Stimulated activated CD8-positive, alpha-beta memory T cell treated with anti-CD3 and anti-CD28 coated beads, Interleukin-7, amount 100 ng/mL, for 1 hour (primary cell): ENCODE data around the gene TIRAP.
"Not testable (repeated sequence)": the region's sequence is repeated elsewhere in the genome, so short reads cannot be mapped to it uniquely, and the experiment has no call there.

Experiments used
- DNase-seq, 2 donors: peaks; one replicate each; pipeline ENCODE4 v3.0.0-alpha.2; 2020; ENCODE audit warnings: low read depth in 2 of 2

The TIRAP gene, protein sequence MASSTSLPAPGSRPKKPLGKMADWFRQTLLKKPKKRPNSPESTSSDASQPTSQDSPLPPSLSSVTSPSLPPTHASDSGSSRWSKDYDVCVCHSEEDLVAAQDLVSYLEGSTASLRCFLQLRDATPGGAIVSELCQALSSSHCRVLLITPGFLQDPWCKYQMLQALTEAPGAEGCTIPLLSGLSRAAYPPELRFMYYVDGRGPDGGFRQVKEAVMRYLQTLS

DNA sequence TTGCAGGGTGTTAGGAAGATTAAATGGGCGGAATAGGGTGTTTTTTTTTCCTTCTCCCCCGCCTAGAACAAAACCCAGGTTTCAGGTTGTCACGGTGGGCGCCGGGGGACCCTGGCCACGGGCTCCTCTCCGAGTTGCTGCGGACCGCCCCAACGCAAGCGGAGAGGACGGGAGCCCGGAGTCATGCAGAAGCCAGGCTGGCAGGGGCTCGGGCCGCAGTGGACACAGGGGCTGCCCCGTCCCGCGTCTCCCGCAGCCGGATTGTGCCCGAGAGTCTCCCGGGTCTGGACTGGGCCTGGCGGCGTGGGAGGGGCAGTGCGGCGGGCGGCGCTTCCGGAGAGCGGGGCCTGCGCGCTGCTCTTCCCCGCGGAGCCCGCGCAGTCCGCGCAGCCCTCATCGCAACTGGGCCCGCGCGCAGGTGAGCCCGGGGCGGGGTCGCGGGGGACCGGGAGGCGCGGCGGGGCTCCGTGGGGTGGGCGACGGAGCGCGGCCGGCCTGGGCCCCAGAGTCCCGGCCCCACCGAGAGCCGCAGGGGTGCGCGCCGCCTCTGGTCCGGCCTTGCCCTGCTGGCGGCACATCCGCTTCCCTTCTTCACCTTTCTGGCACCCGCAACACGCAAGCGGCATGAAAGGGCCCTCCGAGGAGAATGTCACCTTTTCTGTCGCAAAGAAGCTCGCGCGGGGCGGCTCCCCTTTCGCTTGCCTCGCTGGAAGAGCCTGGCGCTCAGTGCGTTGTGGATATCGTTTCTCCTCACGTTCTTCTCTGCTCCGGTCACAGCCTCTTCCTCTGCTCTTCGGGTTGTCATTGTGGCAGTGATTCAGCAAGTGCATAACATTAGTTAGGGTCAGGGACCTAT is at the start of gene TIRAP:
TSS of gene TIRAP (plus strand) at position 358 of the 856 bp plus-strand sequence. CDS start 7,802 bp downstream, outside the sequence.
- peak in 1 of 2 donors; percentile 11 for DNase-seq

DNA sequence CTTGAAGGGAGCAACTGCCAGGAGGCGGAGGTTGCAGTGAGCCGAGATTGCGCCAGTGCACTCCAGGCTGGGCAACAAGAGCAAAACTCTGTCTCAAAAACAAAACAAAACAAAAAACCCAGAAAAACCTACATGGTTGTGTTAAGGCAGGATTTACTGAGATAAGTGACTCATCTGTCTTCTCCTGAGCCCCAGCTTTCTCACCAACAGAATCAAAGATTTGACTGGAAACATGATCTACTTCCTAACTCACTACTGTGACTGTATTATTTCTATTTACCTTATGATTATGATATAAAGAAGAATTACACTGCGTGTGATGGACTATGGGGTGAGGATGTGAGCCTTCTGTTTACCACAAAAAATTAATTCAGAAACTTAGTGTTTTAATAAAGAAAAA is 49.5 kb upstream of the TIRAP start:
- DNase-seq, result no peak

DNA sequence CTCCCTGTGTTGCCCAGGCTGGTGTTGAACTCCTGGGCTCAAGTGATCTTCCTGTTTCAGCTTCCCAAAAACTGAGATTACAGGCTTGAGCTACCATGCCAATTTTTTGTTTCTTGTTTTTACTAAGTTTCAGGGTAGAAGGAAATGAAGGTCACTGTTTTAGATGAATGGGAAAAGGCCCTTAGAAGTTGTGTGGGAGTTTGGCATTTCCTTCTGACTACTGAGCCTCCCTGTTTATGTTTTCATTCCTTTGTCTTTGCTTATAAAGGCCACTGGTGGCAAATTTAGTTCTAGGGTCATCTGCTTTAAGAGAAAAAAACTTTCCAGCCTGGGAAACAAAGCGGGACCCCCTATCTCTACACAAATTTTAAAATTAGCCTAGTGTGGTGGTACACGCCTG is 36.3 kb upstream of the TIRAP start:
- no peak for DNase-seq

DNA sequence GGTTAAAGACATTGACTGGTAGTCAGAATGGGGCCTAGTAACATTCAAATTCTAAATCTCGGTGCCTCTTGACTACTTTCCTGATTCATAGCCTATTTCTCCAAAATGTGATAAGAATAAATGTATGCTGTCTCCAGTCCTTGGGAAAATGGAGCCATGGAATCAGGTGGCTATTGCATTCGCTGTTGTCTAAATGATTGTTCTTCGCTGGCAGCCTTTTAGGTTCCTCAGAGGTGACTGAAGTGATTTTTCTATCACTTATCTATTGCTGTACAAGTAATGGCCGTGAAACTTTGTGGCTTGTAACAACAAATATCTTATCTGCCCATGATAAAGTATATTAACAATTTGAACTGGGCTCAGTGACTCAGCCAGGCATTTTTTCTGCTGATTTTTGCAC is 29.6 kb upstream of the TIRAP start:
- DNase-seq, result no peak

DNA sequence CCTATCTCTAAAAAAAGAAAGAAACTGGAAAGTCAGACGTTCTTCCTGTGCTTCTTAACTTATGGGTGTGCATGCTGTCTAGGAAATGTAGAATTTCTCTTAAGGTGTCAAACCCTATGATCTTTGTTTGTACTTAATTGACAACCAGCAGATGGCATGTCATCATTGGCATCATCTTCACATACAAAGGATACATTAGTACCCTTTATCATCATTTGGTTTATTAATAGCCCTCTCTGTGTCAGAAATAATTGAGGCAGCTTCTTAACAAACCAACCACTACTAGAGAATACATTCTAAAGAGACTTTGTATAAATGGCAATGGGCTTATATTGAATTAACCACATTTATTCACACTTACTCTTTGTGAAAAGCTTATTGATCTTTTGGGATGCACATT is 28.1 kb upstream of the TIRAP start:
- DNase-seq, result no peak

DNA sequence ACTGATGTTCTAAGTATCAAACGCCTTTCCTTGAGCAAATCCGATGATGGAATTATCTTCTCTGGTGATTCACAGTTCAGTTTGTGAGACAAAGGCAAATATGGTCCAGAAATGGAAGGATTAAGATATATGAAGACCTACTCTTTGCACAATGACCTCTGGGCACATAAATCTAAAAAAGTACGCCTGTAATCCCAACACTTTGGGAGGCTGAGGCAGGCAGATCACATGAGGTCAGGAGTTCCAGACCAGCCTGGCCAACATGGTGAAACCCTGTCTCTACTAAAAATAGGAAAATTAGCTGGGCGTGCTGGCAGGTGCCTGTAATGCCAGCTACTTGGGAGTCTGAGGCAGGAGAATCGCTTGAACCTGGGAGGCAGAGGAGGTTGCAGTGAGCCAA is 27.4 kb upstream of the TIRAP start:
- DNase-seq, result not testable (repeated sequence)

DNA sequence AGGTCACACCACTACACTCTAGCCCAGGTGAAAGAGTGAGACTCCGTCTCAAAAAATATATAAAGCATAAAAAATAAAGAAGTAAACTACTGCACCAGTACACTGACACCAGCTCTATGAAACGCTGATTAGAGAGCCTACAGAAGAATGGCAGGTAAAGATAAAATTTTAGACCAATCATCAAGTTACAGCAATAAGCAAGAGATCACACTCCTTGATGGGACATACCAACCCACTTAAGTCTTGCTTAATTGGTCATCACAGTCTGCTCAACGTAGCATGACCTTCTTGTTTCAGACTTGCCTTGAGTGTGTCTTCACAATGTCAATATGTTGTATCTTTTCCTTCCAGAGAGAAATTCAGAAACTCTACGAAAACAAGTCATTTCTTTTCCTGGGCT is 26.7 kb upstream of the TIRAP start:
- DNase-seq, result no peak

DNA sequence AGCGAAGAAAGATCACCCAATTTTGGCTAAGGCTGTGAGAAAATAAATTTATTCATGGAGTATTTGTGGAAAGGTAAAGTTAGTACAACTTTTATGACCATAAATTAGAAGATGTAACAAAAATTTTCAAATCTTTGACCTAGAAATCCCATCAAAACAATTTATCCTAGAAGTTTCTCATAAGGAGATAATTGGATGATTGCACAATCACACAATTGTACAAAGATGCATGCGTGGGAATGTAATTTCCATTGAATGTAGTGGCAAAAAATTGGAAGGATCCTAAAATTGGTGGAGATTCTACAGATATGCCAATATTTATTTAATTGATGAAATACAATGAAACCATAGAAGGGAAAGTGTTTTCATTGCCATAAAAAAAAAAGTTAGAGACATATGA is 25.7 kb upstream of the TIRAP start:
- no peak for DNase-seq

DNA sequence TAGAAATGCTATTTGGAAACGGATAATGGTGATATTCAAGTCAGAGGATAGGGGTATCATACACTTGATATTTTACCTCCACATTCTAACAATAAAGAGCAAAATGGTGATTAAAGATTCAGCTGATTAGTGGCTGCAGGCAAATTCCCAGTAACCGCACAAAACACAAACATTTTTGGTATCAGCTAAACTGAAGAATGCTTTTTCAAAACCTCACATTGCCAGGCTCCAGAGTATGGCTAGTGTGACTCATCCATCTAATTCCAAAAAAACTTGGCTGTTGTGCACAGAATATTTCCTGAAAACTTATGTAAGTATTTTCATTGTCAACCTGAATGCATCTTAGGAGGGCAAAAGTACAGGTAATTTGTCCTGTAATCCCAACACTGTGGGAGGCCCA is 25.1 kb upstream of the TIRAP start:
- no peak for DNase-seq

DNA sequence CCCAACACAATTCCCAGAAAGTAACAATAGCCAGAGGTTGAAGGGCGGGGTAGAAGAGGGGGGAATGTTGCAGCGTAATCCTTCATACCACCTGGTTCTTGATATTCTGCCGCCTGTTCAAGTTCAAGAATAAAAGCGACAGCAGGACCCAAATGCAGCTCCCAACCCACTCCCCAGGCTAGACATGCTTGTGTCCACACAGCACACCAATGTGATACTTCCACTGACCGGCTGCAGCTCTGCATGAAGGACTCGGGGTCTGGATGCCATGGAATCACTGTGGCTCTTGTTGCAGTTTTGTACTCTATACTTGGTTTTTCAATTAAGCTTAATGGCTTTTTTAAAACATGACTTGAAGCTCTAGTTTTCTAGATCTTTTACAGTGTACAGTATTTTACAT is 20.7 kb upstream of the TIRAP start:
- no peak for DNase-seq

DNA sequence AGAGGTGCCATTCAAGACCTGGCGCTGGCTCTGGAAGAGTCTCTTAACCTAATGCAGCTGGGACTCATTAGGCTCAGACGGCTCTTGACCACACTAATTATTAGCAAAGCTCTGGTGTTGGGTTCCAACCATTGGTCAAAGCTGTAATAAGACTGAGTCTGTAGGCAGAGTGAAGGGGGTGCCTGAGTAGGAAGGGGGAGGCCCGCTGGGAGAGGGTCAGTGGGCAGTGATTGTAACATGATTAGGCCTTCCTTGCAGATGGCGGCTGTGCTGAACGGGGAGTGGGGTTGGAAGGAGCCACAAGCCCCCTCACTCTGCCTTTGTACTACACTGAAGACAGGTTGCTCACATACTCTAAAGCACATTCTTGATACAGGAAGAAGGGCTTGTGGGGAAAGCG is 19.4 kb upstream of the TIRAP start:
- DNase-seq, result no peak

DNA sequence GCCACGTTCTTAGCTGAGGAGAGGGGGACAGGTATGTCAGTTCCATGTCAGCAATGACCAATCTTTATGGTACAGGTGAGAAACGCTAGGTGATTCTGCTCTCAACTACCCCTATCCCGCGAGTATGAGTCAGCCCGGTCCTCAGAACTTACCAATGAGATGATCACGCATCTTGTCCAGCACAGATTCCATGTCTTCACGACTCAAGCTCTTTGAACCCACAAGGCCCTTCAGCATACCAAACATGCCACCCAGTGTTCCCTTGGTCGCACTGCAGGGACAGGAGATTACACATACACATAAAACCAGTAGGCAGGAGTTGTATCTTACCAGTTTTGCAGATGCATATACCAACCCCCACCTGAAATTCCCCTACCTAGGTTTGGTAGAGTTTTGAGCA is 17.1 kb upstream of the TIRAP start:
- DNase-seq, result no peak

DNA sequence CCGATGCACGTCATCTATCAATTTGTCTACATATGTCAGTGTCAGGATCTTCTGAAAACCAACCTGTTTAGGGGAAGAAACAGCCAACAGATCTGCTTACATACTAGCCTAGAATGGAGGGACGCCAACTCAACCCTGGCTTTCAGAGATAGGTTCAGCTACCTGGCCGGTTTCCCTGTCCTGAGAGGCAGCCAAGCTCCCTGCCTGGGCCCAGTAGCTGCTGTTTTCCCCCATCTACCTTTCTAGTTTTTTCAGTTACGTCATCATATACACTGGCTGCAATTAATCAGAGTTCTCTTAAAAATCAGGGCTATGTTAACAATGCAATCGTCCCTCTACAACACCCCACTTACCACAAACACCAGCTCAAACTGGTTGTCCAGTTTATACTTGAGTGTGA is 15.2 kb upstream of the TIRAP start:
- DNase-seq, result no peak

DNA sequence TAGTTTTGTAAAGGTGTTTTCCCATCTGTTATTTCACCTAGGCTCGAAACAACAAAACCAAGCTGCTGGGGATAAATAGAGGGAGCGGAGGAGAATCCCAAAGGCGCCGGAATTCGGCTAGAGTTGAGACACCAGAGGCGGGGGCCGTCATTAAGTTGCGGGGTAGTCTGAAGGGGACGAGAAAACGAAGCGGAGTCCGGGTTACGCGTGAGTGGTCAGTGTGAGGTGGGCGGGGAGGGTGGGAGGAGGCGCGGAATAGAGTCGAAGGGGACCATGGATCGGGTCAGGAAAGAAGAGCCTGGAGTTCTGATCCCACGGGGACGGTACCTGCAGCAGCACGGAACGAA is 14.6 kb upstream of the TIRAP start:
- no peak for DNase-seq

DNA sequence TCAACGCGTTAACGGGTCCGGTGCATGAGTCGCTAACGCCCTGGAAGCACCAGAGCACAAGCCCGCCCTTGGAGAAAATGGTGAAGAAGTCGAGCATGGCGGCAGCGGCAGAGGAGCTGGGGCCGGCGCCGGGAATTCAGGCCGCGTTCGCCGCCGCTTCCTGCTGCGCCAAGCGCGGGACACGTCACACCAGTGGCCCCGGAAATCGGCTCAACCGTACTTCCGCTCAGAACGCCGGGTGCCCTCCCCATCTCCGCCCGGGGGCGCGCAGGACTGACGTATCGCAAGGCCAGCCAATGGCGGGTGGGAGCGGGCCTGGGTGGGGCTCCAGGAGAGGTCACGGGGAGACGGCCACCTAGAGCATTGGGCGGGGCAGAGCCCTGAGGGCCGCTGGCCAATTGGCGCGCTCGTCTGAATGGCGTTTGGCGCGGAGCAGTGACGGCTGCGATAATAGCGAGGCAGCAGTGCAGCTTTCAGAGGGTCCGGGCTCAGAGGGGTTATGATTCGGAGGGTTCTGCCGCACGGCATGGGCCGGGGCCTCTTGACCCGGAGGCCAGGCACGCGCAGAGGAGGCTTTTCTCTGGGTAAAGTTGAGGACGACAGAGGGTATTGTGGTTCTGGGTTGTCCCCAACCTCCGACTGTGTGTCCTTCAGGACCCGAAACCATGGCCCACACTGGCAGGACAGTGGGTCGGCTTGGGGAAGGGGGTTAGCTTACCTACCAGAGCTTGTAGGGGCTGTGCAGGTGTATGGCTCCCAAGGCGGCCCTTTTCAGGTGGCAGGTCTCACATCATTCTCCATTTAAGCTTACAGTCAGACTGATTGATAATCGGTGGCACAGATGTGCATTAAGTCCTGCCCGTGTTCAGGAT is 13.9 kb upstream of the TIRAP start, which contains the start of the genes FOXRED1 and SRPRA:
TSS of gene FOXRED1 (plus strand) at position 447 of the 872 bp plus-strand sequence. CDS start at position 500, 53 bp downstream.
TSS of gene SRPRA (minus strand) at position 188 of the 872 bp plus-strand sequence. CDS start at position 97, 91 bp downstream.
- peak; percentile 98 to 100 for DNase-seq

DNA sequence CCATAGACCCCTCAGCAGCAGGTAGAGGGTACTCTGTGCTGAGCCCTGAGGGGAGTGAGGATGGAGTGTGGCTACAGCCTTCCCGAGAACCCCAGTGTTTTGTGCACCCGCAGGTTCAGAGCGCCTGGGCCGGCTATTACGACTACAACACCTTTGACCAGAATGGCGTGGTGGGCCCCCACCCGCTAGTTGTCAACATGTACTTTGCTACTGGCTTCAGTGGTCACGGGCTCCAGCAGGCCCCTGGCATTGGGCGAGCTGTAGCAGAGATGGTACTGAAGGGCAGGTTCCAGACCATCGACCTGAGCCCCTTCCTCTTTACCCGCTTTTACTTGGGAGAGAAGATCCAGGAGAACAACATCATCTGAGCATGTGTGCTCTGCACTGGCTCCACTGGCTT is 5.6 kb upstream of the TIRAP start:
- DNase-seq, result no peak

DNA sequence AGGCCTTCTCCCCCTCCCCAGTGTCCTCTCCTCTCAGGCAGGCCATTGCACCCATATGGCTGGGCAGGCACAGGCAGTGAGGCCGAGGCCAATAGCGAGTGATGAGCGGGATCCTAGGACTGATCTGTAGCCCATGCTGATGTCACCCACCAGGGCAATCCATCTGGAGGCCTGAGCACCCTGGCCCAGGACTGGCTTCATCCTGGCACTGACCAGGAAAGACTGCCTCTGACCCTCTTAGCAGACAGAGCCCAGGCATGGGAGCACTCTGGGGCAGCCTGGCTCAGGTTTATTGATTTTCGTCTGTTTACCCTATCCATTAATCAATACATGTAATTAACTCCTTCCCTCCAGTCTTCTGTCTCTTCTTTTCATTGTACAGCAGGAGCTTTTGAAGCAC is 5.1 kb upstream of the TIRAP start:
- no peak for DNase-seq

DNA sequence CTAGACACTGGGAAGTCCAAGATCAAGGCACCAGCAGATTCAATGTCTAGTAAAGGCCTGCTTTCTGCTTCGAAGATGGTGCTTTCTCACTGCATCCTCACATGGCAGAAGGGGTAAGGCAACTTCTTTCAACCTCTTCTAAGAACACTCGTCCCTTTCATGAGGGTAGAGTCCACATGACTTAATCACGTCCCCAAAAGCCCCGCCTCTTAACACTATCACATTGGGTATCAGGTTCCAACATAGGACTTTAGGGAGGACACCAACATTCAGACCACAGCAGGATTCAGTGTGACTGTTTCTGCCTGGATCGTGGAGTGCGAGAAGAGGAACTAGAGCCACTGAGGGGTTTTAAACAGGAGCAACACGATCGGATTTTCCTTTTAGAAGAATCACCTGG is 3.7 kb upstream of the TIRAP start:
- DNase-seq, result no peak

DNA sequence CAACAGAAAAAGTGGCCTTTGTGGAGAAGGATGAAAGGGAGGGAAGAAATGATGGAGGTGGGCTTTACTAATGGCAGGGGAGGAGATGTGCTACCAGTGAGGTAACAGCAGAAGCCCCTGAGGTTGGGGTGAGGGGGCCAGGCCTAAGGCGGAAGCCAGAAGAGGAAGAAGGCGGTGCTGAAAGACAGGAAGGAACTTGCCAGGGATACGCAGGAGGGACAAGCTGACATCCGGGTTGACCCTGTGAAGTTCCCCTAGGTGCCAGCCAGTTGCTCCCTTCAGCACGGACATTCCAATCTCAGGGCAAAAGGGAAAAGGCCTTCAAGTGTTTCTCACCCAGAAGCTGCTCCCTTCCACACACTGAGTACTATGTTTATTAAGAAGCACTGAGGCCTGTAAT is 2.3 kb upstream of the TIRAP start:
- no peak for DNase-seq

DNA sequence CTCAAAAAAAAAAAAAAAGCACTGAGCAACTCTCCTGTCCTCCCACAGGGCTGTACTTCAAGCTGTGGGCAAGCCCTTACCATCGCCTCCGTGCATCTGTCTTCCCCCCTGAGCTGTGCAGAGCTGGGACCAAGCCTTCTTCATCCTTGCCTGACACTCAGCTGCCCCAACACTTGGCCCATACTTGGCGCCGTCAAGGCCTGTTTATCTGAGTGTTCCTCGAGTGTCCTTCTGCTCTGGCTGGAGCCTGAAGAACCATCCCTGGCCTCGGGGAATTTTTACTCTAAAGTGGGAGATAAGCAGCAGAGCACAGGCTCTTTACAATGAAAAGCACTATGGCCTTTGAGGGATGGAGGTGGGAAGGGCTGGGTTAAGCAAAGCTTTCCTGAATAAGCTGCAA is 1.6 kb upstream of the TIRAP start:
- no peak for DNase-seq

DNA sequence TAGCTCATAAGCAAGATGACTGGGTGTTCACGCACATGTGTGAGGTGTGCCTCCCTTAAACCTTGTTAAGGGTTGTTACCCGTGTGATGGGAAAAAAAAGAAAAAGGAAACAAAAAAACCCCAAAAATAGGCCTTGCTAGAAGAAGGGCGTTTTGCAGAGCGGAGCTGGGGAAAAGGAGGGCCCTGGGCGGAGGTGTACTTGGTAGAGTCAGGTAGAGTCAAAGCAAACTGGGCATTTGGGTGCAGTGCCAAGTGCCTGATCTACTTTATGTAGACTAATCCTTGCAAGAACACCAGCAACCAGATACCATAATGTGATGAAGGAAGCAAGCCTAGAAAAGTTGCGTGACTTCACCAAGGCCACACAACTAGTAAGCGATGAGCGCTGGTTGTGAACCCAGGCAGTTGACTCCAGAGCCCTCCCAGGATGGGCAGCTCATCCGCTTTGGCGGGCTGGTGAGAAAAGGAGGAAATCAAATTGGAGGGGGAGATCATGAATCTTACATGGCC is 1.2 kb upstream of the TIRAP start:
- no peak for DNase-seq

DNA sequence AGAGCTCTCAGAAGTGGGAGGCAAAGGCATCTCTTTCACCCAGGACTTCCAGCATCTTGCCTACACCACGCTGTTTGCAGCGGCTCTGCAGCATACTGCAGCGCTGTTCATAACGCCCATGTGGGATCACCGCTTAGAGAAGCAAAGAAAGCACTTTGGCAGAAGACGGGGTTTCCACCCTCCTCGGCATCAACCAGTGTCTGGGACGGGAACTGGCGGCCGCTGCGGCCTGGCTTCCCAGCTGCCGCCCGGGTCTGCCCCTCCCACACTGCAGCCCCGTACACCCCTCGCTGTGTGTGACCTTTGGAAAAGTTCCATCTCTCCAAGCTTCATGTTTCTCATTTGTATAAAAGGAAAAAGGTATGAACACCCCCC is 545 bp upstream of the TIRAP start:
- no peak for DNase-seq
